Measurements from ENCODE around the gene CXADR. TPM values are rescaled to one million over a fixed set of nuclear protein-coding genes. Genes with fewer than 3 reads are reported as not detected.

The CXADR gene
- total and polyA plus RNA-seq, 9 of the 15 experiments (the other 6 are each of a cell fraction or from before 2014, with no cell fraction given): 0.01 to 0.41 (median 0.14) TPM

GRCh38 chr21:17552410-17552809 lies 39.6 kb downstream of the CXADR start:
- Histone ChIP-seq H3K4me3 (no peak overlapping the region), H2AFZ (ENCODE audit: low read depth, low read length) (no peak overlapping the region), H3K9me3 (replicated peaks; ENCODE audit: control insufficient read depth, insufficient read depth, low read depth, low read length) (no peaks in the 10 kb centered on the region), H3K9me1 (ENCODE audit: control insufficient read depth, insufficient read depth, low read length) (no peaks in the 10 kb centered on the region), H3K9ac (ENCODE audit: insufficient read depth in 1 of 2, low read depth in 2 of 2, low read length in 2 of 2) (no peak overlapping the region), H3K4me2 (ENCODE audit: insufficient read depth, low read length) (no peak overlapping the region), H4K20me1 (replicated peaks; ENCODE audit: control insufficient read depth, insufficient read depth, low read length) (no peaks in the 10 kb centered on the region), H3K36me3 (ENCODE audit: control insufficient read depth, insufficient read depth, low read length) (no peaks in the 10 kb centered on the region), H3K4me1 (replicated peaks in 1 of 2; ENCODE audit: control insufficient read depth in 2 of 2, insufficient read depth in 2 of 2, low read length in 2 of 2) (no peaks in the 10 kb centered on the region), H3K27me3 (ENCODE audit: control insufficient read depth in 2 of 2, insufficient read depth in 2 of 2, low read length in 2 of 2) (peaks cover 0 to 4% of the 10 kb centered on the region in 2 experiments; a peak in 2 of 5 replicates), H3K27ac (ENCODE audit: extremely low read depth, low read depth, low read length) (no peak overlapping the region), H3K79me2 (ENCODE audit: control insufficient read depth, insufficient read depth, low read length) (no peaks in the 10 kb centered on the region)
- DNase-seq (ENCODE audit: extremely low read depth in 1 of 4, low spot score in 3 of 4) (no peak), FAIRE-seq (no peak), ATAC-seq (no peak)
- intact Hi-C loops (cut with micrococcal nuclease): loop anchor here (10.0 kb wide), 1 partner anchor 168 kb away; no protein-coding TSS in a partner anchor
- no peak for TF ChIP-seq MCM7 (IDR thresholded peaks at IDR 0.05)
- TF ChIP-seq ZBTB2 (IDR thresholded peaks at IDR 0.05): no peak
- TF ChIP-seq KAT2B (IDR thresholded peaks at IDR 0.05; ENCODE audit: low read depth, low read length): no peak
- TF ChIP-seq ZNF124 (CRISPR knock-in tag; IDR thresholded peaks at IDR 0.05): no peak
- no peak for TF ChIP-seq DPF2 (IDR thresholded peaks at IDR 0.05)
- TF ChIP-seq ZBTB33 (CRISPR knock-in tag; IDR thresholded peaks at IDR 0.05): no peak
- no peak for TF ChIP-seq ZNF217 (CRISPR knock-in tag; IDR thresholded peaks at IDR 0.05)
- no peak for TF ChIP-seq ELK3 (CRISPR knock-in tag; IDR thresholded peaks at IDR 0.05)
- TF ChIP-seq CLOCK (CRISPR knock-in tag; IDR thresholded peaks at IDR 0.05; ENCODE audit: borderline replicate concordance): no peak
- TF ChIP-seq SIX5 (IDR thresholded peaks at IDR 0.05; ENCODE audit: borderline replicate concordance in 1 of 2, insufficient read depth in 1 of 2, low read depth in 1 of 2, low read length in 2 of 2): no peak
- in situ Hi-C loops (cut with MboI): no loop called here
- CTCF ChIA-PET (ENCODE audit: low intra/inter-chr PET ratio): no interaction called here
- POLR2A ChIA-PET: no interaction called here
- no TSS peak for BruUV-seq (replicated peaks)

Measured in K562 (cell line).